LNCaP clone FGC (cell line): ENCODE measurements around the gene KYAT1.
"Not testable (repeated sequence)": the region's sequence is repeated elsewhere in the genome, so short reads cannot be mapped to it uniquely, and the experiment has no call there.

Experiments
- DNase-seq: peaks from one replicate; pipeline ENCODE4 v3.0.0-alpha.2; 2011; ENCODE audit warnings: low read depth
- H3K4me3 ChIP-seq: 2 replicates; pipeline ENCODE4 v1.5.1; 2011; ENCODE audit warnings: mild to moderate bottlenecking, low read depth, low read length, control low read depth
- CTCF ChIP-seq: IDR thresholded peaks from 2 replicates; pipeline ENCODE4 v1.5.1; 2012; ENCODE audit warnings: mild to moderate bottlenecking; ENCODE audit not compliant: control insufficient read depth, insufficient read depth; ENCODE audit errors: extremely low read depth

KYAT1 gene

GRCh38 chr9:128805661-128806060, 76.1 kb downstream of the KYAT1 start:
- no peak overlapping the region for H3K4me3 ChIP-seq
- no peak for TF ChIP-seq CTCF
- no peak for DNase-seq

- H3K4me3 ChIP-seq: no peak overlapping the region
- DNase-seq: peak; percentile 60
- TF ChIP-seq CTCF: no peak
These were observed 79.3 kb downstream of the KYAT1 start for GRCh38 chr9:128802482-128802881.

DNA sequence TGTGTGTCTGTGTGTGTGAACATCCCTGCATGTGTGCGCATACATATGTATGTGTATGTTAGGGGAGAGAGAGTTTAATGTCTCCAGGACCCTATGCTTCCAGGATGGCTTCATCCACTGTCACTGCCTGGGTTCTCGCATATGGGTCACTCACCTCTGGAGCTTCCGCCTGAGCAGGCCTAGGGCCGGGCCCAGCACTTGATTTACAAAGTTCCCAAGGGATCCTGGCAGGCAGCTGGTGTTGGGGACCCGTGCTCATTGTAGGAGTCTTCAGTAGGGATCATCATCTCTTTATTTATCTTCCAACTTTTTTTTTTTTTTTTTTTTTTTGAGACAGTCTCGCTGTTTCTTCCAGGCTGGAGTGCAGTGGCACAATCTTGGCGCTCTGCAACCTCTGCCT, 81.7 kb downstream of the KYAT1 start:
- no peak for TF ChIP-seq CTCF
- H3K4me3 ChIP-seq: no peak overlapping the region
- DNase-seq: no peak

DNA sequence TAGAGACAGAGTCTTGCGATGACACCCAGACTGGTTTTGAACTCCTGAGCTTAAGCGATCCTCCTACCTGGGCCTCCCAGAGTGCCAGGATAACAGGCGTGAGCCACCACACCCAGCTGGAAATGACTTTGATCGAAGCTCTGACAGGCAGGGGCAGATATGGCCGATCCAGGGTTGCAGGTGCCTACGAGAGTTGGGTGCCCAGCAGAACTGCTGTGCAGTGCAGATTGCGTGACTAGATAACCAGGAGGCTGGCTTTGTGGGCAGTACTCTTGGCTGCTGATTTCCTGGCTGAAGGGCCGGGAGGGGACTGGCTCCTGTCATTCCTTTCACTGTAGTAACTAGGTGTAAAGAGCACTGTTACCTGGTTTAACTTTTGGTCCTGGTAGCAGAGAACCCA, 82.9 kb downstream of the KYAT1 start:
- H3K4me3 ChIP-seq: no peak overlapping the region
- TF ChIP-seq CTCF: no peak
- peak; percentile 23 for DNase-seq

DNA sequence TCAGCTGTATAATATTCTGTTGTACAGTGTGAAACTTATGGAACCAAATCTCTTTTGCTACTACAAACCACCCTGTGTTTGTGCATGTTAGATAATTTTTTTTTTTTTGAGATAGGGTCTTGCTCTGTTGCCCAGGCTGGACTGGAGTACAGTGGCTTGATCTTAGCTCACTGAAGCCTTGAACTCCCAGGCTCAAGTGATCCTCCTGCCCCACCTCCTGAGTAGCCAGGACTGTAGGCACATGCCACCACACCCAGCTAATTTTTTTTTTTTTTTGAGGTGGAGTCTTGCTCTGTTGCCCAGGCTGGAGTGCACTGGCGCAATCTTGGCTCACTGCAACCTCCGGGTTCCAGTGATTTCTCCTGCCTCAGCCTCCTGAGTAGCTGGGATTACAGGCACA, 86.8 kb downstream of the KYAT1 start:
- DNase-seq, H3K4me3 ChIP-seq: not testable (repeated sequence)

GRCh38 chr9:128792978-128793686, 88.6 kb downstream of the KYAT1 start:
- no peak for DNase-seq
- no peak for TF ChIP-seq CTCF
- H3K4me3 ChIP-seq: no peak overlapping the region

DNA sequence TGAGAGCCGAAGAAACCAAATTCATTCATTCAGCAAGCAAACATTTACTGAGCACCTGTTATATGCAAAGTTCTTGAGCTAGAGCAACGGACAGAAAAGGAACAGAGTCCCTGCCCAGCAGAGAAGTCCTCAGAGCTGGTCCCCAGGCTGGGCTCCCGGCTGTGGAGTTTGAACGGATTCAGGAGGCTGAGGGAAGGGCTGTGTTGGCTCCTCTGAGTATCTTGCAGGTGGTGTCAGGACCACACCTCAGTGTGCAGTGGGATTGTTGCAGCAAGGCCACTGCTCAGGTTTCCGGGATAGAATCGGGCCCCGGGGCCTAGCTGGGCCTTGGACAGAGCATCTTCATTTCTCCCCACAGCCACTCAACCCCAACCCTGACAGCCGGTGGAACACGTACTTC, 89.6 kb downstream of the KYAT1 start:
- H3K4me3 ChIP-seq: no peak overlapping the region
- no peak for DNase-seq
- no peak for TF ChIP-seq CTCF
